Fibroblast of skin of right biceps (primary cell): ENCODE results near the gene FYB1.
"Not testable (repeated sequence)": the region's sequence is repeated elsewhere in the genome, so short reads cannot be mapped to it uniquely, and the experiment has no call there.

Experiments used
- DNase-seq: peaks from one replicate; pipeline ENCODE4 v3.0.0-alpha.2; 2013

FYB1 gene

GRCh38 chr5:39219437-39219836 is at the start of gene FYB1:
FYB1 (minus strand) TSS chr5:39219563; CDS start chr5:39202960, 16,603 bp downstream.
- DNase-seq, result no peak

GRCh38 chr5:39267186-39267585 is 47.8 kb upstream of the FYB1 start:
- DNase-seq, result no peak

- DNase-seq, result peak; percentile 51
Measured at GRCh38 chr5:39266442-39266841, 47.1 kb upstream of the FYB1 start.

GRCh38 chr5:39264528-39264927 is 45.2 kb upstream of the FYB1 start:
- DNase-seq, result no peak

- DNase-seq, result no peak
Measured at GRCh38 chr5:39262981-39263380, 43.6 kb upstream of the FYB1 start.

- no peak for DNase-seq
Measured at GRCh38 chr5:39260095-39260494, 40.7 kb upstream of the FYB1 start.

GRCh38 chr5:39257554-39257953 is 38.2 kb upstream of the FYB1 start:
- no peak for DNase-seq

GRCh38 chr5:39256477-39257235 is 37.3 kb upstream of the FYB1 start:
- peak; percentile 56 for DNase-seq

- no peak for DNase-seq
Measured at GRCh38 chr5:39255406-39255805, 36.0 kb upstream of the FYB1 start.

GRCh38 chr5:39254671-39255070 is 35.3 kb upstream of the FYB1 start:
- DNase-seq, result no peak

GRCh38 chr5:39253196-39253595 is 33.8 kb upstream of the FYB1 start:
- DNase-seq, result peak; percentile 28

- no peak for DNase-seq
Measured at GRCh38 chr5:39249564-39250274, 30.4 kb upstream of the FYB1 start.

GRCh38 chr5:39249069-39249468 is 29.7 kb upstream of the FYB1 start:
- no peak for DNase-seq

GRCh38 chr5:39240750-39241149 is 21.4 kb upstream of the FYB1 start:
- no peak for DNase-seq

GRCh38 chr5:39238366-39239105 is 19.2 kb upstream of the FYB1 start:
- DNase-seq, result no peak

- DNase-seq, result no peak
Measured at GRCh38 chr5:39236718-39237117, 17.4 kb upstream of the FYB1 start.

GRCh38 chr5:39235648-39236047 is 16.3 kb upstream of the FYB1 start:
- no peak for DNase-seq

- not testable (repeated sequence) for DNase-seq
Measured at GRCh38 chr5:39234494-39234893, 15.1 kb upstream of the FYB1 start.

GRCh38 chr5:39233783-39234182 is 14.4 kb upstream of the FYB1 start:
- DNase-seq, result no peak

GRCh38 chr5:39231705-39232525 is 12.6 kb upstream of the FYB1 start:
- no peak for DNase-seq

- DNase-seq, result no peak
Measured at GRCh38 chr5:39228596-39228995, 9.2 kb upstream of the FYB1 start.

GRCh38 chr5:39226558-39226957 is 7.2 kb upstream of the FYB1 start:
- DNase-seq, result no peak

- DNase-seq, result no peak
Measured at GRCh38 chr5:39226100-39226451, 6.7 kb upstream of the FYB1 start.
